CD4-positive, CD25-positive, alpha-beta regulatory T cell (primary cell): ENCODE data around the gene ANKRD24. TPM values are rescaled to one million over a fixed set of nuclear protein-coding genes. Genes with fewer than 3 reads are reported as not detected.
A peak's percentile ranks its signal among the peaks of the same experiment; 100 is the strongest.
"Not testable (repeated sequence)": the region's sequence is repeated elsewhere in the genome, so short reads cannot be mapped to it uniquely, and the experiment has no call there.

Experiments used
- ATAC-seq, 2 donors: fragments of 150-1000 bp; cut with Tn5 transposase; one replicate each; pipeline ENCODE4 v1.10.0; 2021; ENCODE audit warnings: low read depth in 2 of 2, moderate number of reproducible peaks in 2 of 2, moderate library complexity in 1 of 2
- DNase-seq, 3 donors: peaks; one replicate each; pipeline versions ENCODE4 v3.0.0 to v3.0.0-alpha.2; 2012 to 2022; ENCODE audit warnings: mixed read lengths in 1 of 3
- H3K27ac ChIP-seq: one replicate; pipeline ENCODE4 v1.7.0; 2013; ENCODE audit warnings: mild to moderate bottlenecking, low read length; ENCODE audit not compliant: insufficient read depth, poor library complexity, severe bottlenecking
- H3K27me3 ChIP-seq: one replicate; pipeline ENCODE4 v1.7.0; 2013; ENCODE audit warnings: low read length; ENCODE audit not compliant: control insufficient read depth, insufficient read depth
- H3K36me3 ChIP-seq: one replicate; pipeline ENCODE4 v1.7.0; 2013; ENCODE audit warnings: mild to moderate bottlenecking, low read length, moderate library complexity; ENCODE audit not compliant: control insufficient read depth, insufficient read depth
- H3K4me1 ChIP-seq: 2 replicates; pipeline ENCODE4 v1.7.0; 2013; ENCODE audit warnings: mild to moderate bottlenecking, low read length; ENCODE audit not compliant: insufficient read depth, control insufficient read depth, poor library complexity, severe bottlenecking
- H3K4me3 ChIP-seq: one replicate; pipeline ENCODE4 v1.7.0; 2013; ENCODE audit warnings: low read depth, mild to moderate bottlenecking, low read length, moderate library complexity
- H3K9me3 ChIP-seq, 2 experiments: 1 replicate in 1 of 2; 2 replicates in 1 of 2; pipeline ENCODE4 v1.7.0; 2013; ENCODE audit warnings: low read length in 2 of 2, mild to moderate bottlenecking in 1 of 2, moderate library complexity in 1 of 2; ENCODE audit not compliant: control insufficient read depth in 2 of 2
- H3K27ac Mint-ChIP-seq, 3 donors: one replicate each; pipeline ENCODE4 v1.8.0; 2020 to 2022; ENCODE audit warnings: mild to moderate bottlenecking in 3 of 3, mixed read lengths in 3 of 3, moderate library complexity in 2 of 3
- H3K27me3 Mint-ChIP-seq: one replicate; pipeline ENCODE4 v1.8.0; 2022; ENCODE audit warnings: mild to moderate bottlenecking, mixed read lengths
- H3K36me3 Mint-ChIP-seq: one replicate; pipeline ENCODE4 v1.8.0; 2020; ENCODE audit warnings: mixed read lengths
- H3K4me1 Mint-ChIP-seq, 4 donors: one replicate each; pipeline ENCODE4 v1.8.0; 2020 to 2022; ENCODE audit warnings: mixed read lengths in 4 of 4, mild to moderate bottlenecking in 1 of 4
- H3K4me3 Mint-ChIP-seq, 4 donors: one replicate each; pipeline ENCODE4 v1.8.0; 2020 to 2022; ENCODE audit warnings: mild to moderate bottlenecking in 4 of 4, mixed read lengths in 4 of 4, moderate library complexity in 3 of 4
- H3K9me3 Mint-ChIP-seq, 7 donors: one replicate each; pipeline ENCODE4 v1.8.0; 2020 to 2022; ENCODE audit warnings: mixed read lengths in 7 of 7, mild to moderate bottlenecking in 3 of 7, moderate library complexity in 2 of 7
- polyA plus RNA-seq, 4 donors: library from polyadenylated mRNA; unstranded; fragments of 300-500 nt; fragmentation: Illumina TruSeq; gene quantifications; one replicate each; pipeline ENCODE4 v1.2.3, GENCODE V29; 2021
- total RNA-seq: library from RNA; stranded (reverse); gene quantifications from one replicate; pipeline ENCODE4 v1.2.3, GENCODE V29; 2022

ANKRD24 gene
- total RNA-seq (1.5 TPM), polyA plus RNA-seq (under 1 TPM in 3 of 4 donors, not detected in 1; 0.12 to 0.53 (median 0.26) TPM)

DNA sequence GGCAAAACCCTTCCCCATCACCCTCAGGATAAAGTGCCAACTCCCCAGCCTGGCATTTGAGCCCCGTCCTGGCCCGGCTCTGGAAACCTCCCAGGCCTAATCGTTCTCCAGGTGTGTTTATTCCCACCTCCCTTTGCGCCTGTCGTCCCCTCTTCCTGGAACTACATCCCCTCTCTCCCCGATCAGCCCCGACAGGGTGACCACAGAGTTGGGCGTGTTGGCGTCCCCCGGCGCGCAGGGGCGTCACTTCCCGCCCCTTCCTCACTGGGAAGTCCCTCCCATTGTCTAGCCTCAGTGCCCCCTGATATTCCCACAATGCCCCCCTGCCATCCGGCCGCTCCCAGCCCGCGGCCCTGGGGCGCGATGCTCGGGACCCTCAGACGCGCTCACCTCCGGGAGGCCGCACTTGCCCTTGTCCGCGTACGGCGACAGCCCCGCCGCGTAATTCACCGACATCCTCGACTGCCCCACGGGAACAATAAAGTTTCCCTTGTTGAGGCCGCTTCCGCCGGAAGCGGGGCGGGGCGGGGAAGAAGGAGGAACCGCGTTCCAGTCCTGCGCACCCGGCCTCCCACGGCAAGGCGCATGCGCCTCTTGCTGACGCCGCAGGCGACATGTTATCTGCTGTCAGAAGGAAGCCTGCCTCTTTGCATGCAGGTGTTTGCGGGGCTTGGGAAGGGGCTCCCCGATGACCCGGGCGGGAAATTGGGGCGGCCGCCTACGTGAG, at the start of gene ANKRD24, which contains the start of gene SIRT6:
Gene ANKRD24, plus strand, starts transcription at position 606 of the 727 bp plus-strand sequence. CDS start 3,737 bp downstream, outside the sequence.
Gene SIRT6, minus strand, starts transcription at position 480 of the 727 bp plus-strand sequence. Its CDS starts 24 bp downstream, at position 456.
- Histone ChIP-seq H3K36me3 (no peaks in the 10 kb centered on the region), H3K4me1 (peaks cover 25% of the 10 kb centered on the region), H3K9me3 (no peaks in the 10 kb centered on the region), H3K4me3 (peak within 1 kb of the TSS; percentile 68), H3K27ac (peak within 1 kb of the TSS; percentile 74), H3K27me3 (no peaks in the 10 kb centered on the region)
- peaks cover 0 to 44% (median 18%) of the 10 kb centered on the region in 4 donors for H3K4me1 Mint-ChIP-seq
- peaks cover 0 to 2% (median 0%) of the 10 kb centered on the region in 7 donors for H3K9me3 Mint-ChIP-seq
- peak within 1 kb of the TSS; percentile 95 to 100 (median 97) for H3K4me3 Mint-ChIP-seq
- peak within 1 kb of the TSS; percentile 91 to 98 (median 97) for H3K27ac Mint-ChIP-seq
- peaks cover 7% of the 10 kb centered on the region for H3K36me3 Mint-ChIP-seq
- DNase-seq (peak; percentile 94 to 98 (median 96)), ATAC-seq (peak; percentile 87)
- peaks cover 5% of the 10 kb centered on the region for H3K27me3 Mint-ChIP-seq

DNA sequence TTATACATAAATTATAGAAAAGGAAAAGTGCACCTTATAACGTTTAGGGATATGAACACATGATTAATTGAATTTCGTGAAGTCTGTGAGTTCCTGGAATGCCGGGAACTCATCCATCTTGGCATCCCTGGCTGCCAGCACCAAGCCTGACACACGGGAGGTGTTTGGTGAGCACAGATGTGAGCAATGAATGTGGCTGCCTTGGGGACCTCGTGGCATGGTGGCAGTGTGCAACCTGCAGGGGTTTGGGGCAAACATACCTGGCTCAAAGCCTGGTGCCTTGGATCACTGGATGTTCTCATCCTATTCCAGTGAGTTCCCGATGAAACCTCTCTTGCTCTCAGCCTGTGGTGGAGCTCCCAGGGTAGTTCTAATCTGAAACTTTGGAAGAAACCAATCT, 48.1 kb upstream of the ANKRD24 start:
- ATAC-seq: no peak
- H3K9me3 Mint-ChIP-seq: no peaks in the 10 kb centered on the region
- no peak overlapping the region for H3K4me3 Mint-ChIP-seq
- no peaks in the 10 kb centered on the region for H3K36me3 Mint-ChIP-seq
- peaks cover 0 to under 1% (median under 1%) of the 10 kb centered on the region in 4 donors for H3K4me1 Mint-ChIP-seq
- no peaks in the 10 kb centered on the region for H3K4me1 ChIP-seq
- H3K27ac ChIP-seq: no peak overlapping the region
- H3K27me3 Mint-ChIP-seq: peaks cover under 1% of the 10 kb centered on the region
- H3K9me3 ChIP-seq: no peaks in the 10 kb centered on the region
- no peaks in the 10 kb centered on the region for H3K36me3 ChIP-seq
- H3K4me3 ChIP-seq: no peak overlapping the region
- no peaks in the 10 kb centered on the region for H3K27me3 ChIP-seq
- H3K27ac Mint-ChIP-seq: no peak overlapping the region
- DNase-seq: no peak

DNA sequence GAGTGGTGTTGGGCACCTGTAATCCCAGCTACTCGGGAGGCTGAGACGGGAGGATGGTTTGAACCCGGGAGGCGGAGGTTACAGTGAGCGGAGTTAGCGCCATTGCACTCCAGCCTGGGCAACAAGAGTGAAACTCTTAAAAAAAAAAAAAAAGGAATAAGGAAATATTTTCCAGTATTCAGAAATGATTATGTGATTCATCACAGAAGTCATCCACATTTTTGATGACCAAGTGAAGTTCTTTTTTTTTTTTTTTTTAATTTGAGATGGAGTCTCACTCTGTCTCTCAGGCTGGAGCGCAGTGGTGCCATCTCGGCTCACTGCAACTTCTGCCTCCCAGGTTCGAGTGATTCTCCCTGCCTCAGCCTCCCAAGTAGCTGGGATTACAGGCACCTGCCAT, 47.1 kb upstream of the ANKRD24 start:
- not testable (repeated sequence) for ATAC-seq, H3K36me3 ChIP-seq, H3K9me3 Mint-ChIP-seq, H3K27me3 Mint-ChIP-seq, H3K9me3 ChIP-seq, H3K4me3 ChIP-seq, H3K36me3 Mint-ChIP-seq, H3K27ac Mint-ChIP-seq, H3K4me3 Mint-ChIP-seq, DNase-seq, H3K27me3 ChIP-seq, H3K27ac ChIP-seq, H3K4me1 ChIP-seq
- peaks cover 0 to 11% (median 8%) of the 10 kb centered on the region in 4 donors for H3K4me1 Mint-ChIP-seq

DNA sequence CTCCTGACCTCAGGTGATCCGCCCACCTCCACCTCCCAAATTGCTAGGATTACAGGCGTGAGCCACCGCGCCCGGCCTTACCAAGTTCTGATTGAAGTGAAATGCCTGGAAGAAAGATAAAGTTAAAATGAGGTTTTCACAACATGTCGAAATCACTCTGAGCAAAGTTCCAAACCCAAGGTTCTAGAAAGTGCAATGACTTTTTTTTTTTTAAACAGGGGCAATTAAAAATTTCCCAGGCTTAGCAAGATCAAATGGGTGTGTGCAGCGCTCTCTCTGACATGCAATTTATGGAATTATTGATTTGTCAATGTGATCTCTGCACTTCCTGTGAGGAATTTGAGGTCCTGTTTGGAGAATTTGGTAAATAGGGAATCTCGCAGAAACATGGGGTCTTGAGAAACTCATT, 45.8 kb upstream of the ANKRD24 start:
- no peaks in the 10 kb centered on the region for H3K9me3 ChIP-seq
- no peaks in the 10 kb centered on the region for H3K36me3 Mint-ChIP-seq
- peaks cover 9% of the 10 kb centered on the region for H3K4me1 ChIP-seq
- no peak for ATAC-seq
- DNase-seq: no peak
- no peak overlapping the region for H3K4me3 ChIP-seq
- H3K4me3 Mint-ChIP-seq: no peak overlapping the region
- no peak overlapping the region for H3K27ac ChIP-seq
- peaks cover 0 to 14% (median 9%) of the 10 kb centered on the region in 4 donors for H3K4me1 Mint-ChIP-seq
- H3K27me3 ChIP-seq: no peaks in the 10 kb centered on the region
- H3K36me3 ChIP-seq: no peaks in the 10 kb centered on the region
- H3K27me3 Mint-ChIP-seq: peaks cover 10% of the 10 kb centered on the region
- H3K27ac Mint-ChIP-seq: no peak overlapping the region
- H3K9me3 Mint-ChIP-seq: peaks cover 0 to 1% (median 0%) of the 10 kb centered on the region in 7 donors

DNA sequence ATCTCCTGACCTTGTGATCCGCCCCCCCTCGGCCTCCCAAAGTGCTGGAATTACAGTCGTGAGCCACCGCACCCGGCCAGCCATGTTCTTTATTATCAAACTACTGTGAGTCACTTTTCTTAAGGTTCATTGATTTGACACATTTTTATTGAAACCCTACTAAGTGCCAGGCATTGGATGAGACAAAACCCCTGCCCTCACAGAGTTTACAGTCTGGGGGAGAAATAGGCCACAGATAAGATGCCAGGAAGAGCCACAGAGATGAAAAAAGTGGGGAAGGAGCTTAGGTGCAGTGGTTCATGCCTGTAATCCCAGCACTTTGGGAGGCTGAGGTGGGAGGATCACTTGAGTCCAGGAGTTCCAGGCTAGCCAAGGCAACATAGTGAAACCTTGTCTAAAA, 44.0 kb upstream of the ANKRD24 start:
- DNase-seq (no peak), ATAC-seq (no peak)
- Histone ChIP-seq H3K9me3 (no peaks in the 10 kb centered on the region), H3K4me1 (peaks cover 9% of the 10 kb centered on the region), H3K36me3 (no peaks in the 10 kb centered on the region), H3K4me3 (no peak overlapping the region), H3K27ac (no peak overlapping the region), H3K27me3 (no peaks in the 10 kb centered on the region)
- peaks cover 10% of the 10 kb centered on the region for H3K27me3 Mint-ChIP-seq
- no peak overlapping the region for H3K4me3 Mint-ChIP-seq
- no peaks in the 10 kb centered on the region for H3K36me3 Mint-ChIP-seq
- peaks cover 0 to 14% (median 9%) of the 10 kb centered on the region in 4 donors for H3K4me1 Mint-ChIP-seq
- peak overlapping the region in 1 of 3 donors; percentile 26 for H3K27ac Mint-ChIP-seq
- peaks cover 0 to 1% (median 0%) of the 10 kb centered on the region in 7 donors for H3K9me3 Mint-ChIP-seq

DNA sequence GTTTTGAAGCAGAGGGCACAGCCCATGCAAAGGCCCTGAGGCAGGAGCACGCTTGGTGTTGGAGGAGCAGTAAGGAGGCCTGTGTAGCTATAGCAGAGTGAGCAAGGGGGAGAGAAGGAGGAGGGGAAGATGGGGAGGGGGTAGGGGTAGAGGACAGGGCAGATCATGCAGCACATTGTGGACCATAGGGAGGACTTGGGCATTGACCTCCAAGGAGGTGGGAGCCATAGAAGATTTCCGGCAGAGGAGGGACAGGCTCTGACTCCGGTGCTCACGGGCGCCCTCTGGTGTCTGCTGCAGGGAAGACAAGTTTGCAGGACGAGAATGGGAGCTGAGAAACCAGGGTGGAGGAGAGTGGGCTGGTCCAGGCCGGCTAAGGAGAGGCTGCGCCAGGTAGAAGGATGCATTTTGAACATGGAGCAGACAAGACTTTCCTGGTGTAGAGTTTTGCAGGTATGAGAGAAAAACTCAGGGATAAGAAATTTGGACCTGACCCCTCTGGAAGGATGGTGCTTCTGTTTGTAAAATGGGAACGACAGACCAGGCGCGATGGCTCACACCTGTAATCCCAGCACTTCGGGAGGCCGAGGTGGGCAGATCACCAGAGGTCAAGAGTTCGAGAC, 42.8 kb upstream of the ANKRD24 start:
- H3K27me3 Mint-ChIP-seq: peaks cover 12% of the 10 kb centered on the region
- Histone ChIP-seq H3K4me1 (peaks cover 9% of the 10 kb centered on the region), H3K36me3 (no peaks in the 10 kb centered on the region), H3K27ac (no peak overlapping the region), H3K9me3 (no peaks in the 10 kb centered on the region), H3K27me3 (no peaks in the 10 kb centered on the region), H3K4me3 (no peak overlapping the region)
- no peaks in the 10 kb centered on the region for H3K36me3 Mint-ChIP-seq
- peak overlapping the region in 1 of 3 donors; percentile 62 for H3K27ac Mint-ChIP-seq
- DNase-seq: peak; percentile 75 to 80 (median 76)
- H3K4me3 Mint-ChIP-seq: peak overlapping the region in 2 of 4 donors; percentile 15 to 31
- peaks cover 0 to 14% (median 9%) of the 10 kb centered on the region in 4 donors for H3K4me1 Mint-ChIP-seq
- peak; percentile 75 to 83 for ATAC-seq
- H3K9me3 Mint-ChIP-seq: peaks cover 0 to 1% (median 0%) of the 10 kb centered on the region in 7 donors

DNA sequence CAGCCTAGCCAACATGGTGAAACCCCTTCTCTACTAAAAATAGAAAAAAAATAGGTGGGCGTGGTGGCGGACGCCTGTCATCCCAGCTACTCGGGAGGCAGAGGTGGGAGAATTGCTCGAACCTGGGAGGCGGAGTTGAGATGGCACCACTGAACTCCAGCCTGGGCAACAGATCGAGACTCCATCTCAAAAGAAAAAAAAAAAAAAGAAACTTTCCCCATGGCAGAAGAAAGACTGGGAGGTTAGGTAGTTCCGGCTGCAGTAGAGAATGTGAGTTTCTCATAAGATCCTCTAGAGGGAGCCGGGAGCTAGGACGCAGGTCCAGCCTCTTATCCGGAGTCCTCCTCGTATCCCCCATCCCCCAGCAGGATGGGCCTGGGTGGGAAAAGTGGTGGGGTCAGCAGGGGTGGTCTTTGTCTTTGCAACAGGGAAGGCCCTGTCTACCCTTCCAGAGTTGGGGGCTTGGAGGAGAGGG, 42.2 kb upstream of the ANKRD24 start:
- Mint-ChIP-seq H3K36me3 (no peaks in the 10 kb centered on the region), H3K27me3 (peaks cover 16% of the 10 kb centered on the region), H3K4me1 (peaks cover 0 to 14% (median 9%) of the 10 kb centered on the region in 4 donors), H3K9me3 (peaks cover 0 to 1% (median 0%) of the 10 kb centered on the region in 7 donors), H3K4me3 (peak overlapping the region in 3 of 4 donors; percentile 38 to 65 (median 50)), H3K27ac (no peak overlapping the region)
- peak in 2 of 3 donors; percentile 27 to 69 for DNase-seq
- Histone ChIP-seq H3K27ac (no peak overlapping the region), H3K9me3 (no peaks in the 10 kb centered on the region), H3K4me3 (no peak overlapping the region), H3K27me3 (no peaks in the 10 kb centered on the region), H3K4me1 (peaks cover 9% of the 10 kb centered on the region), H3K36me3 (no peaks in the 10 kb centered on the region)
- ATAC-seq: peak; percentile 57 to 78
